Tibial artery (tissue), 4 donors: ENCODE measurements around the gene JOSD1.

Experiments
- DNase-seq, 2 donors: peaks; one replicate each; pipeline ENCODE4 v3.0.0-alpha.2; 2019
- H3K27ac ChIP-seq, 2 donors: fragments of 200-600 bp; sonication (generic) in 1 of 2; 1 replicate in 1 of 2; 2 replicates in 1 of 2; pipeline ENCODE4 v1.5.1; 2018 to 2019; ENCODE audit warnings: mild to moderate bottlenecking in 1 of 2
- H3K27me3 ChIP-seq, 2 donors: fragments of 200-600 bp; sonication (generic) in 1 of 2; one replicate each; pipeline versions ENCODE4 v1.5.1 to v1.6.0; 2016 to 2019
- H3K36me3 ChIP-seq, 3 donors: fragments of 200-600 bp; sonication (generic) in 2 of 3; one replicate each; pipeline ENCODE4 v1.5.1; 2016 to 2019; ENCODE audit warnings: mild to moderate bottlenecking in 2 of 3
- H3K4me1 ChIP-seq, 4 donors: fragments of 200-600 bp; sonication (generic) in 2 of 4; 1 replicate in 3 of 4; 2 replicates in 1 of 4; pipeline ENCODE4 v1.5.1; 2016 to 2019
- H3K4me3 ChIP-seq, 2 donors: fragments of 200-600 bp; sonication (generic) in 1 of 2; 1 replicate in 1 of 2; 2 replicates in 1 of 2; pipeline ENCODE4 v1.5.1; 2018 to 2019; ENCODE audit warnings: mild to moderate bottlenecking in 2 of 2
- H3K9me3 ChIP-seq, 3 donors: fragments of 200-600 bp; sonication (generic) in 1 of 3; one replicate each; pipeline ENCODE4 v1.5.1; 2016 to 2019
- CTCF ChIP-seq, 2 experiments: fragments of 200-600 bp in 1 of 2; fragments of 450-650 bp in 1 of 2; IDR thresholded peaks; one replicate each; pipeline ENCODE4 v1.5.1; 2017 to 2019; ENCODE audit warnings: antibody characterized with exemption in 2 of 2, mild to moderate bottlenecking in 1 of 2, moderate library complexity in 1 of 2
- intact Hi-C: fragments of 100-400 bp; cut with DNase I; formaldehyde crosslinking; loops from one replicate; pipeline ENCODE4 v1.15.0; 2023; ENCODE audit warnings: low total_unique reads

Gene JOSD1

GRCh38 chr22:38720350-38720749 is 19.6 kb upstream of the JOSD1 start:
- H3K4me3 ChIP-seq: no peak overlapping the region
- intact Hi-C loops: no loop called here
- no peak for DNase-seq
- no peaks in the 10 kb centered on the region for H3K27me3 ChIP-seq
- peaks cover 56 to 82% (median 66%) of the 10 kb centered on the region in 3 donors for H3K36me3 ChIP-seq
- no peaks in the 10 kb centered on the region for H3K9me3 ChIP-seq
- H3K4me1 ChIP-seq: peaks cover 0 to 17% (median 13%) of the 10 kb centered on the region in 4 donors
- TF ChIP-seq CTCF (IDR thresholded peaks at IDR 0.05): no peak
- no peak overlapping the region for H3K27ac ChIP-seq

GRCh38 chr22:38719196-38719595 is 18.5 kb upstream of the JOSD1 start:
- Histone ChIP-seq H3K27me3 (no peaks in the 10 kb centered on the region), H3K36me3 (peaks cover 45 to 76% (median 54%) of the 10 kb centered on the region in 3 donors), H3K9me3 (no peaks in the 10 kb centered on the region), H3K4me1 (peaks cover 0 to 18% (median 15%) of the 10 kb centered on the region in 4 donors), H3K27ac (peak overlapping the region; percentile 44), H3K4me3 (no peak overlapping the region)
- DNase-seq: no peak
- intact Hi-C loops: no loop called here
- no peak for TF ChIP-seq CTCF (IDR thresholded peaks at IDR 0.05)

GRCh38 chr22:38718414-38718813 is 17.7 kb upstream of the JOSD1 start:
- Histone ChIP-seq H3K27ac (peak overlapping the region; percentile 44), H3K36me3 (peaks cover 38 to 68% (median 46%) of the 10 kb centered on the region in 3 donors), H3K4me3 (no peak overlapping the region), H3K27me3 (no peaks in the 10 kb centered on the region), H3K9me3 (no peaks in the 10 kb centered on the region), H3K4me1 (peaks cover 0 to 18% (median 16%) of the 10 kb centered on the region in 4 donors)
- TF ChIP-seq CTCF (IDR thresholded peaks at IDR 0.05): peak; percentile 72 to 87
- intact Hi-C loops: no loop called here
- peak; percentile 71 to 85 for DNase-seq

GRCh38 chr22:38717244-38717643 is 16.5 kb upstream of the JOSD1 start:
- DNase-seq: no peak
- Histone ChIP-seq H3K27me3 (no peaks in the 10 kb centered on the region), H3K27ac (no peak overlapping the region), H3K36me3 (peaks cover 26 to 60% (median 35%) of the 10 kb centered on the region in 3 donors), H3K9me3 (no peaks in the 10 kb centered on the region), H3K4me1 (peaks cover 0 to 30% (median 16%) of the 10 kb centered on the region in 4 donors), H3K4me3 (no peak overlapping the region)
- TF ChIP-seq CTCF (IDR thresholded peaks at IDR 0.05): no peak
- intact Hi-C loops: no loop called here

- TF ChIP-seq CTCF (IDR thresholded peaks at IDR 0.05): no peak
- no peaks in the 10 kb centered on the region for H3K9me3 ChIP-seq
- DNase-seq: no peak
- H3K27me3 ChIP-seq: no peaks in the 10 kb centered on the region
- peaks cover 22 to 56% (median 31%) of the 10 kb centered on the region in 3 donors for H3K36me3 ChIP-seq
- H3K27ac ChIP-seq: no peak overlapping the region
- H3K4me1 ChIP-seq: peaks cover 0 to 33% (median 16%) of the 10 kb centered on the region in 4 donors
- H3K4me3 ChIP-seq: no peak overlapping the region
- intact Hi-C loops: no loop called here
Measured at GRCh38 chr22:38716826-38717225, 16.1 kb upstream of the JOSD1 start.

- peaks cover 19 to 51% (median 26%) of the 10 kb centered on the region in 3 donors for H3K36me3 ChIP-seq
- H3K9me3 ChIP-seq: no peaks in the 10 kb centered on the region
- TF ChIP-seq CTCF (IDR thresholded peaks at IDR 0.05): no peak
- intact Hi-C loops: no loop called here
- no peak overlapping the region for H3K4me3 ChIP-seq
- H3K27me3 ChIP-seq: no peaks in the 10 kb centered on the region
- DNase-seq: no peak
- peaks cover 0 to 36% (median 16%) of the 10 kb centered on the region in 4 donors for H3K4me1 ChIP-seq
- no peak overlapping the region for H3K27ac ChIP-seq
Measured at GRCh38 chr22:38716271-38716670, 15.5 kb upstream of the JOSD1 start.
